Liver (tissue), 3 donors: ENCODE data around the gene TLR8.

Experiments
- CTCF ChIP-seq: fragments of 150-350 bp; IDR thresholded peaks from 2 replicates; pipeline ENCODE4 v1.5.1; 2017; ENCODE audit warnings: improper control_type of control experiment, low read depth, low read length; ENCODE audit not compliant: missing input control
- GABPA ChIP-seq, 2 donors: IDR thresholded peaks in 1 of 2; conservative IDR thresholded peaks in 1 of 2; 2 replicates each; pipeline ENCODE4 v1.6.1; 2016; ENCODE audit warnings: antibody characterized with exemption in 2 of 2, mild to moderate bottlenecking in 1 of 2, moderate library complexity in 1 of 2
- MAX ChIP-seq: IDR thresholded peaks from 2 replicates; pipeline ENCODE4 v1.6.1; 2016; ENCODE audit warnings: antibody characterized with exemption
- donor health status: healthy.
- donor health status: healthy.

- no peak for TF ChIP-seq GABPA (IDR thresholded peaks at IDR 0.05 in 1 of 2, conservative IDR thresholded peaks at IDR 0.05 in 1 of 2)
- TF ChIP-seq CTCF: no peak
- TF ChIP-seq MAX: no peak
Observed at GRCh38 chrX:12966151-12966550, 59.7 kb downstream of the TLR8 start.
